ENCODE results near the gene P2RX1. TPM values are rescaled to one million over a fixed set of nuclear protein-coding genes. Genes with fewer than 3 reads are reported as not detected.

Gene P2RX1
- total RNA-seq, 2 donors from 2014 or later: 1.6 to 2.3 TPM

- Mint-ChIP-seq H3K27me3 (ENCODE audit: low read depth) (no peaks in the 10 kb centered on the region), H3K4me1 (ENCODE audit: low read depth) (peaks cover 50% of the 10 kb centered on the region)
Measured at GRCh38 chr17:3890878-3891219, 25.4 kb downstream of the P2RX1 start.

GRCh38 chr17:3890082-3890877, 26.0 kb downstream of the P2RX1 start:
- ATAC-seq (replicated peaks in 1 of 2): no peak
- Mint-ChIP-seq H3K27ac (no peak overlapping the region), H3K36me3 (ENCODE audit: insufficient read depth in 2 of 2) (no peaks in the 10 kb centered on the region), H3K9me3 (no peaks in the 10 kb centered on the region), H3K27me3 (ENCODE audit: low read depth) (no peaks in the 10 kb centered on the region), H3K4me3 (no peak overlapping the region), H3K4me1 (ENCODE audit: low read depth) (peaks cover 50% of the 10 kb centered on the region)
- DNase-seq: peak in 1 of 2 donors; percentile 43

More at GRCh38 chr17:3890878-3891219, 25.4 kb downstream of the P2RX1 start:
- H3K4me3 Mint-ChIP-seq: peak overlapping the region; percentile 68 to 81
- ATAC-seq (replicated peaks in 1 of 2) (no peak), DNase-seq (no peak)
- no peak overlapping the region for H3K27ac Mint-ChIP-seq
- H3K9me3 Mint-ChIP-seq: no peaks in the 10 kb centered on the region
- H3K36me3 Mint-ChIP-seq (ENCODE audit: insufficient read depth in 2 of 2): no peaks in the 10 kb centered on the region

- H3K4me1 Mint-ChIP-seq (ENCODE audit: low read depth): peaks cover 50% of the 10 kb centered on the region
Measured at GRCh38 chr17:3889325-3890012, 26.8 kb downstream of the P2RX1 start.

GRCh38 chr17:3888343-3889171, 27.7 kb downstream of the P2RX1 start:
- H3K4me1 Mint-ChIP-seq (ENCODE audit: low read depth): peaks cover 42% of the 10 kb centered on the region

More at GRCh38 chr17:3889325-3890012, 26.8 kb downstream of the P2RX1 start:
- Mint-ChIP-seq H3K9me3 (no peaks in the 10 kb centered on the region), H3K36me3 (ENCODE audit: insufficient read depth in 2 of 2) (no peaks in the 10 kb centered on the region), H3K27me3 (ENCODE audit: low read depth) (no peaks in the 10 kb centered on the region), H3K27ac (no peak overlapping the region), H3K4me3 (no peak overlapping the region)
- DNase-seq (no peak), ATAC-seq (replicated peaks in 1 of 2) (no peak)

GRCh38 chr17:3887804-3888203, 28.5 kb downstream of the P2RX1 start:
- H3K4me3 Mint-ChIP-seq: no peak overlapping the region

More at GRCh38 chr17:3888343-3889171, 27.7 kb downstream of the P2RX1 start:
- ATAC-seq (replicated peaks in 1 of 2): no peak
- Mint-ChIP-seq H3K36me3 (ENCODE audit: insufficient read depth in 2 of 2) (no peaks in the 10 kb centered on the region), H3K9me3 (no peaks in the 10 kb centered on the region), H3K27ac (no peak overlapping the region), H3K27me3 (ENCODE audit: low read depth) (no peaks in the 10 kb centered on the region), H3K4me3 (no peak overlapping the region)
- no peak for DNase-seq

GRCh38 chr17:3887394-3887793, 28.9 kb downstream of the P2RX1 start:
- peak overlapping the region; percentile 22 to 29 for H3K4me3 Mint-ChIP-seq
- H3K9me3 Mint-ChIP-seq: no peaks in the 10 kb centered on the region
- H3K4me1 Mint-ChIP-seq (ENCODE audit: low read depth): peaks cover 38% of the 10 kb centered on the region
- H3K36me3 Mint-ChIP-seq (ENCODE audit: insufficient read depth in 2 of 2): no peaks in the 10 kb centered on the region
- no peak for DNase-seq
- peak overlapping the region; percentile 20 for H3K27ac Mint-ChIP-seq
- no peaks in the 10 kb centered on the region for H3K27me3 Mint-ChIP-seq (ENCODE audit: low read depth)
- ATAC-seq (replicated peaks in 1 of 2): no peak

More at GRCh38 chr17:3887804-3888203, 28.5 kb downstream of the P2RX1 start:
- ATAC-seq (replicated peaks in 1 of 2): no peak
- H3K4me1 Mint-ChIP-seq (ENCODE audit: low read depth): peaks cover 38% of the 10 kb centered on the region
- H3K27ac Mint-ChIP-seq: no peak overlapping the region
- DNase-seq: no peak
- H3K36me3 Mint-ChIP-seq (ENCODE audit: insufficient read depth in 2 of 2): no peaks in the 10 kb centered on the region
- H3K27me3 Mint-ChIP-seq (ENCODE audit: low read depth): no peaks in the 10 kb centered on the region
- H3K9me3 Mint-ChIP-seq: no peaks in the 10 kb centered on the region

GRCh38 chr17:3886776-3887175, 29.5 kb downstream of the P2RX1 start:
- H3K9me3 Mint-ChIP-seq: no peaks in the 10 kb centered on the region
- peak overlapping the region; percentile 20 for H3K27ac Mint-ChIP-seq
- H3K4me1 Mint-ChIP-seq (ENCODE audit: low read depth): peaks cover 34% of the 10 kb centered on the region
- peak overlapping the region; percentile 22 to 29 for H3K4me3 Mint-ChIP-seq
- no peak for DNase-seq
- no peaks in the 10 kb centered on the region for H3K27me3 Mint-ChIP-seq (ENCODE audit: low read depth)
- no peaks in the 10 kb centered on the region for H3K36me3 Mint-ChIP-seq (ENCODE audit: insufficient read depth in 2 of 2)
- peak in 1 of 2 donors; percentile 46 for ATAC-seq (replicated peaks in 1 of 2)

- H3K27me3 Mint-ChIP-seq (ENCODE audit: low read depth): no peaks in the 10 kb centered on the region
- H3K9me3 Mint-ChIP-seq: no peaks in the 10 kb centered on the region
- H3K27ac Mint-ChIP-seq: no peak overlapping the region
- DNase-seq (no peak), ATAC-seq (replicated peaks in 1 of 2) (no peak)
- peaks cover 26% of the 10 kb centered on the region for H3K4me1 Mint-ChIP-seq (ENCODE audit: low read depth)
- H3K36me3 Mint-ChIP-seq (ENCODE audit: insufficient read depth in 2 of 2): no peaks in the 10 kb centered on the region
- no peak overlapping the region for H3K4me3 Mint-ChIP-seq
Measured at GRCh38 chr17:3885970-3886369, 30.3 kb downstream of the P2RX1 start.

GRCh38 chr17:3885271-3885670, 31.0 kb downstream of the P2RX1 start:
- no peak overlapping the region for H3K27ac Mint-ChIP-seq
- no peak for ATAC-seq (replicated peaks in 1 of 2)
- H3K9me3 Mint-ChIP-seq: no peaks in the 10 kb centered on the region
- H3K4me3 Mint-ChIP-seq: no peak overlapping the region
- peaks cover 19% of the 10 kb centered on the region for H3K4me1 Mint-ChIP-seq (ENCODE audit: low read depth)
- no peaks in the 10 kb centered on the region for H3K36me3 Mint-ChIP-seq (ENCODE audit: insufficient read depth in 2 of 2)
- H3K27me3 Mint-ChIP-seq (ENCODE audit: low read depth): no peaks in the 10 kb centered on the region
- DNase-seq: no peak

- H3K4me3 Mint-ChIP-seq: no peak overlapping the region
- H3K4me1 Mint-ChIP-seq (ENCODE audit: low read depth): peaks cover 16% of the 10 kb centered on the region
- H3K9me3 Mint-ChIP-seq: no peaks in the 10 kb centered on the region
- ATAC-seq (replicated peaks in 1 of 2) (no peak), DNase-seq (no peak)
- H3K27ac Mint-ChIP-seq: no peak overlapping the region
- H3K36me3 Mint-ChIP-seq (ENCODE audit: insufficient read depth in 2 of 2): no peaks in the 10 kb centered on the region
- H3K27me3 Mint-ChIP-seq (ENCODE audit: low read depth): no peaks in the 10 kb centered on the region
Measured at GRCh38 chr17:3884188-3884587, 32.1 kb downstream of the P2RX1 start.

GRCh38 chr17:3882276-3882675, 34.0 kb downstream of the P2RX1 start:
- no peak overlapping the region for H3K4me3 Mint-ChIP-seq
- H3K36me3 Mint-ChIP-seq (ENCODE audit: insufficient read depth in 2 of 2): no peaks in the 10 kb centered on the region
- no peak overlapping the region for H3K27ac Mint-ChIP-seq
- ATAC-seq (replicated peaks in 1 of 2) (no peak), DNase-seq (no peak)
- H3K4me1 Mint-ChIP-seq (ENCODE audit: low read depth): peaks cover 8% of the 10 kb centered on the region
- no peaks in the 10 kb centered on the region for H3K27me3 Mint-ChIP-seq (ENCODE audit: low read depth)
- no peaks in the 10 kb centered on the region for H3K9me3 Mint-ChIP-seq

GRCh38 chr17:3880983-3881382, 35.3 kb downstream of the P2RX1 start:
- Mint-ChIP-seq H3K4me1 (ENCODE audit: low read depth) (no peaks in the 10 kb centered on the region), H3K27ac (no peak overlapping the region), H3K36me3 (ENCODE audit: insufficient read depth in 2 of 2) (no peaks in the 10 kb centered on the region), H3K27me3 (ENCODE audit: low read depth) (no peaks in the 10 kb centered on the region), H3K4me3 (no peak overlapping the region), H3K9me3 (no peaks in the 10 kb centered on the region)
- DNase-seq: no peak
- no peak for ATAC-seq (replicated peaks in 1 of 2)

All from activated T-cell treated with anti-CD3 and anti-CD28 coated beads, Interleukin-2, amount 50 U/mL, for 72 hours (primary cell).